Hematopoietic multipotent progenitor cell treated with erythropoietin and hydrocortisone succinate and interleukin-3 and kit ligand, for 8 days (in vitro differentiated cells): ENCODE results near the gene DHX8.
A peak's percentile ranks its signal among the peaks of the same experiment; 100 is the strongest.

Source experiments
- DNase-seq: peaks from one replicate; pipeline ENCODE4 v3.0.0-alpha.2; 2015

Gene DHX8

DNA sequence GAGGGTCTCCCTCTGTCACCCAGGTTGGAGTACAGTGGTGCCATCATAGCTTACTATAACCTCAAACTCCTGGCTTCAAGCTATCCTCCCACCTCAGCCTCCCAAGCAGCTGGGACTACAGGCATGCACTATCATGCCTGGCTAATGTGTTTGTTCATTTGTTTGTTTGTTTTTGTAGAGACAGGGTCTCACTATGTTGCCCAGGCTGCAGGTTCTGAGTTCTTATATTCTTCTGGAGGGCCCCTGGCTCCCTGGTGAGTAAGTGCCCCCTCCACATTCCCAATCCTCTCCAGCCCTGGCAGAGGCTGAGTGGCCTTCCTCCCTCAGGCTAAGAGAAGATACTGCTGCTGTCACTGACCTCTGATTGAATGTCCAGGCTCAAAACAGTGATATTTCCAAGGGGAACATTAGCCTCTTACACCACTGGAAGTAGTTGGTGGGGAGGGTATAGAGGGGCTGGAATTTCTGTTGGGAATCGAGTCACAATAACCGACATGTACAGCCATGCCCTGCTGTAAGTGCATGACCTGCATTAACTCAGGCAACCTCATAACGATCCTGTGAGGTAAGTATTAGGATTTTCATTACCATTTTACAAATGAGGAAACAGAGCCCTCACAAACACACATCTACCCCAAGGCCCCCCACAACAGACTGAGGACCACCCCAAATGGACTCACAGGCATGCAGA lies 65.1 kb downstream of the DHX8 start:
- no peak for DNase-seq

DNA sequence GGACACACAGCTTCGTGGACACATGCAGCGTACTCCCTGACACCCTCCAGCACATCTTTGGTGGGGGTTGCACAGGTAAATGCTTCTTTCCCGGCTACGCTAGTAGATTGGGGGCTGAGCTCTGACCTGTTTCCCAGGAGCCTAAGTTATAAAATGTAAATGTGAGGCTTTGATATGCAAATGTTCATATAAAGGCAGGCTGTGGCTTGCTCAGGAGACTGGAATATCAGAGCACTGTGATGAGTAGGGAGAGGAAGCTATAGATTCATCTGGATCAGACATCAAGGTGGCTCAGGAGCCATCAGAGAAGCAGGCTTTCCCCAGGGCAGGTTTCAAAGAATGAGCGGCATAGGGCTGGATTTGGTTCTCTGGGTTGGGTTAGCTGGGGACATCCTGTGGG lies 65.7 kb downstream of the DHX8 start:
- DNase-seq = no peak

DNA sequence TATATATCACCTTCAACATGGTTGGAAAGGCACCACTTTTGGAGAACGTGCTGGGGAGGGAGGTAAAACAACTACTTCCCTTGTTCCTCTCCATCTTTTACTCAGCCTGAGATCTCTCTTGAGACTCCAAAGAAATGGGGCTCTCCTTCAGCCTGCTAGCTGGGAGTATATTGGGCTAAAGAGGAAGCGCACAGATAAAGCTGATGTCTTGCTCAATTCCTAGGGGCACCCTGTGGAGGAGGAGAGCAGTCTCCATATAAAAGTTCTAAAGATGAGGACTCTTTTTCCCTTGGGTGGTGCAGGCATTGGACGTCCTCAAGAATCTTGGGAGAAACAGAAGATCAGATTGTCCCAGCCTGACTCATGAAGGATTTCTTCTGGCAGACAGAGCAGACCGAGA lies 67.0 kb downstream of the DHX8 start:
- DNase-seq = no peak

DNA sequence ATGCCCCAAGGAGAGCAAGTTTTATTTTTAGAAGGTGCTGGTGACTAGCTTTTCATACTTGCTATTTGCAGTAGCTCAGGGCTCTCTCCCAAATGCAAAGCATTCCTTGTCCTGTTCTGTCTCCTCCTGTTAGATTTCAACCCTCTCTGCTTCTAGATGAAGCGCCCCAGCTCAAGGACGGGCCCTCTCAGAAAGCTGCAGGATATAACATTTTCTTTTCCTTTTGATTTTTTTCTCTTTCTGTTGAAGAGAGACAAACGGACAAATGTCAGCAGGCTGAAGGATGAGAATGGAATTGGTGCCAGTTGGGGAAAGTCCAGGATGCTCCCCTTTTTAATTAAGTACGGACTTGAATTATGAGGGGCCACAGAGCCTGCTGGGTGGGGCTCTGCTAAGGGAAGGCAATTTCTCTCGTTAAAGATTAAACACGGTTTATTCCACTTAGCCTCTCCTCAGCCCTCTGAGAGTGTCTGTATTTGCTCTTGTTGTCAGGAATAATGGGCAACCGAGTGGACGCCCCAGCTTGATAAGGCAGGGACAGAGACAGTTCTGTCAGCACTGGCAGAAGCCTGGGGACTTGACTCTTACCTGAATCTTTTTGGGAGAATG lies 68.6 kb downstream of the DHX8 start:
- no peak for DNase-seq

DNA sequence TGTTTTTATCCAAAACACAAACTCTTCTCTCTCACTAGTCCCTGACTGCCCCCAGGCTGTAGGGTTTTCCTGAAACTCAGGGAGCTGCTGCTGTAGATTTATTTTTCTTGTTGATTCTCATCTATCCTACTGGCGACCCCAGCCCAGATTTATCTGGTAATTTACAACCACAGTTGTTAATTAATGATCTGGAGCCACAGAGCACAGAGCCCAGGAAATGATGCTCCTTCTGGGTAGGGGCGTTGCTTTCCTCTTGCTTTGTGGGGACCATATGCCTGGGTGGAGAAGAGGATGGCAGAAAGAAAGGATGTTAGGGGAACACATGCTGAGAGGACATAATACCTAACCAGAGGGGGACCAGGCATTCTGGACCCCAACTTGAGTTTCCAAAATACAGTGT lies 69.8 kb downstream of the DHX8 start:
- no peak for DNase-seq

DNA sequence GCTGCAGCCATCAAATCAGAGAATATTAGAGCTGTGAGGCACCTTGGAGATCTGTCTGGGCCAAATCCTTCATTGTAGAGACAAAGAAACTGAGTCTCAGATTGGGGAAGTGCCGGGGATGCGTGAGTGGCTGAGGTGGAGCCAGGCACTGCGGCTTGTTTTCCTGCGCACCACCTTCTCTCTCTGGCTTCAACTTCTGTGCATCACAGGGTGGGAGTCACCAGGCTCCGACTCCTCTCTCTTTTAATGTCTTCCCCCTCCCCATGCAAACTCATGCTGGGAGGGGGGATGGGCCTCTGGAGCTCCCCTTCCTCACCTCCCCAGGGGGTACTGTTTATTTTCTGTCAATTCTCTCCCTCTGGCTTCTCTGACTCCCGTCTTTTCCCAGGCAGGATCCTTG lies 71.1 kb downstream of the DHX8 start:
- DNase-seq = no peak

DNA sequence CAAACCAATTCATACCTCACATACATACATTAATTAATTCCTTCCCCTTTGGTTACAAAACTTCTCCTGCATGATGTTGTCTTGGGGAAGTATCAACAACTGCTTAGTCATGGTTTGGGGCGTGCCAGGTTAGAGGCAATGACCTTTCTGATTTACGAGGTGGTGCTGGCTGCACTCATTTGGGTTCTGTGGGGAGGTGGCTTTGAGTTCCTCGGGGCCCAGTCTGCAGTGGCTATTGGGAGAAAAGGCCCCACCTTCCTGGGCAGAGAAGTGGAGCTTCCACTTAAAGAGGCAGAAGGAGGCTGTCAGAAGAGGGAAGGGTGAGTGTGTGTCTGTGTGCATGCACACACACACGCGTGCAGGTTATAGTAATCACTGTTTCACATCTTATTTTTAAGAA lies 72.5 kb downstream of the DHX8 start:
- peak; percentile 52 for DNase-seq

DNA sequence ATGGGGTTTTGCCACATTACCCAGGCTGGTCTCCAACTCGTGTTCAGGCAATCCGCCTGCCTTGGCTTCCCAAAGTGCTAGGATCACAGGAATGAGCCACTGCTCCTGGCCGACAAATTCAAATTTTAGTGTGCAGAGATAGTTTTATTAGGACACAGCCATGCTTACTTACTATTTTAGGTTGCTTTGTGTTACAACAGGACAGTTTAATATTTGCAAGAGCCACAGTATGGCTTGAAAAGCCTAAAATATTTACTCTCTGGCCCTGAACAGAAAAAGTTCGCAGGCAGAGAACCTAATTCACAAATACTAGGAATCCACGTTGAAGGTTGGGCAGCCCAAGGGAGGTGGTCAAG lies 75.0 kb downstream of the DHX8 start:
- DNase-seq = no peak

DNA sequence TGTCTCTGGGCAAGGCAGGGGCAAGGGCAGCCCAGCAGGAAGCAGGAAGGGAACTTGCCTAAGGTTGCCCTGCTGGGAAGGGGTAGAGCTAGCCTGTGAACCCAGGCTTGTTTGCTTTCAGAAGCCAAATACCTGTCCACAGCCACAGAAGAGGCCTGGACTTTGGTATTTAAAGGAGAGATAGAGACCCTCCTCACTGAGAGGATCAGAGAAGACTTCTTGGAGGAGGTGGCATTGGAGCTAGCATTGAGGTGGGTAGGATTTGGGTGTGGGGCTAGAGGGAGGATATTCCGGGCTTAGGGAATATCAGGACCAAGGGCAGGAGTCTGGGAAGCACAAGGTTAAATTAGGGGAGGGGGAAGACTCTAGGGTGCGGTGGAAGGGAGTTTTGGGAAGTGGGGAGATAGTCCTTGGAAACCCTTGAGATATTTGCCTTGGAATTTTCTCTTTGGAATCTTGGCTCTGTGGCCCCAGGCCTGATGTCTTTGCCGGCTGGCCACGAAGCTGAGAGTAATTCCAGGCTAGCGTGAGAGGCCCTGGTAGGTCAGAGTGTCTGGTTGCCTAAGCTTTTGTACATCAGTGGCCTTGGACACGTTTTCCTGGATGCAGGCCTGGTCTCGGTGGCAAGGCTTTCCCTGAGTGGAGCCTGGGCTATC lies 75.5 kb downstream of the DHX8 start:
- DNase-seq = no peak

DNA sequence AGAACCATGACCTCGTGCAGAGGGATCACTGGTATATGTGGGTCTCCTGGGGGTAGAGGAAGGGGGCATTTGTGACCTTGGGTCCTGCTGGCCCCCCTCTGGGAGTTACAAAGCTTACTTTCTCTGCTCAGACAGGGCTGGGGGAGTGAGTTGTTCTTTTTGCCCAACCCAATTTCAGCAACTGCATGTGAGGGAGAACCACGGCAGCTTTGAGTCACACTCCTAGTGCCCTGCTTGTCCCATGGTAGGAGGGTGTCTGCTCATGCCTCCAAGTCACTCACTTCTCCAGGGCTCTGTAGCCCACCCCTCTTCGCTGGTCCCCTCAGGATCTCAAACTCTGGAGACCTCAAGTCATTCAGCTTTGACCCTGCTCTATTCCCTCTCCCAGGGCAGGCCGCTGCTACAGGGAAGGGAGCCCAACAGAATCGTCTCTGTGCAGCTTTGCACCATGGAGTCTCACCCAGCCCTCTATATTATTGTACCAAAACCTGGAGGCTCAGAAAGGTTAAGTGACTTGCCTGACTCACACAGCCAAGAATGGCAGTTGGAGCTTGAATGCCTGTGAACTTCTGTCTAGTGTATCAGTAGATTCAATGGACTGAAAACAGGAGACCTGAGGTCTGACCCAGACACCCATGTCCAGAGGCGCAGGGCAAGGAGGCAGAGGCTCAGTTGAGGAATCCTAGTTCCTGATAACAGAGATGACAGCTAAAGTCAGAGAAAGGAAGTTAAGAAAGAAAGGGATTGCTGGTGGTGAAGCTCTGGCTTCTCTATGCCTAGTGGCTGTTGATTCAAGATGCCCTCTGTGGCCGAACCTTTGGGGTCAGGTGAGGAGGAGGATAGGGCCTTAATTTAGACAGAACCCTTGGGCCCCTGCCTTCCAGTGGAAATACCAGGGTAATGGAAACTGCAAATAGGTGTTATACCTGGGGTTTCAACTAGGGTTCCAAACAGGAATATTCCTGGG lies 77.0 kb downstream of the DHX8 start:
- DNase-seq = no peak

DNA sequence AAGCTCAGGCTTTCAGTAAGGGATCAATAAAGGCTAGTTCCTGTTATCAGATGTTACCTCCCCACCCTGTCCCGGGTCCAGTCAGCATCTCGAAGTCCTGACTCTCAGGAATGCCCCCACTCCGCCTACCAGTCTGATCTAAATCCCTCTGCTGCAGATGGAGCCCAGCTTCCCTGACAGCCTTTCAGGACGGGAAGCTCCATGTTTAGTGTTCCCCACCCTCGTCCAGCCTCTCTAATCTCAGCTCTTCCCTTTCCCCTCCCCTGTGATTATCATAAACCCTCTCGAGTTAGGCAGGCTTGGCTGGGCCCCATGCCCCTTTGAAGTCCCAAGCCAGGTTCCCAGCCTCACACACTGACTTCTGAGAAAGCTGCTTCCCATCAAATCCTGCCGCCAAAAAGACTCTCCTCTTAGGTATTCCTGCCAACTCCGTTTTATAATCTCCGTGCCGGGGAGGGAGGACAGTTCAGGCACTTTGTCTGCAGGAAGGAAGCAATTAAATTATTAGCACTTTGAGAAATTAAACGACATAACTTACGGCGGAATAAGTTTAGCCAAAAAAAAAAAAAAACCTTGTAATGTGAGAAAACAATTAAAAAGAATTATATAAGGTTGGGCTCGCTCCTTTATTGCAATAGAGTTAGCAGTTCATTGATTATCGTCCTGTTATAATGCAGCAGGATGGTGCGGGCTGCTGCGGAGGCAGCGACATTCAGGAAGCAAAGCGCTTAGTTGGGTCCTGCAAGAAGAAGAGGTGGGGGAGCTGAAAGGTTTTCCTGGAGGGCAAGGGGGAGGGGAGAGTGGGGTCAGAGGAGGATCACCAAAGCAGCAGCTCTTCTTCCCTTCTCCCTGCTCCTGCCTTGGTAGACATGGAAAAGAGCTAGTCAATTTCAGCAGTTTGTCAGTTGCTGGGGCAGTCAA lies 79.2 kb downstream of the DHX8 start:
- DNase-seq = no peak

DNA sequence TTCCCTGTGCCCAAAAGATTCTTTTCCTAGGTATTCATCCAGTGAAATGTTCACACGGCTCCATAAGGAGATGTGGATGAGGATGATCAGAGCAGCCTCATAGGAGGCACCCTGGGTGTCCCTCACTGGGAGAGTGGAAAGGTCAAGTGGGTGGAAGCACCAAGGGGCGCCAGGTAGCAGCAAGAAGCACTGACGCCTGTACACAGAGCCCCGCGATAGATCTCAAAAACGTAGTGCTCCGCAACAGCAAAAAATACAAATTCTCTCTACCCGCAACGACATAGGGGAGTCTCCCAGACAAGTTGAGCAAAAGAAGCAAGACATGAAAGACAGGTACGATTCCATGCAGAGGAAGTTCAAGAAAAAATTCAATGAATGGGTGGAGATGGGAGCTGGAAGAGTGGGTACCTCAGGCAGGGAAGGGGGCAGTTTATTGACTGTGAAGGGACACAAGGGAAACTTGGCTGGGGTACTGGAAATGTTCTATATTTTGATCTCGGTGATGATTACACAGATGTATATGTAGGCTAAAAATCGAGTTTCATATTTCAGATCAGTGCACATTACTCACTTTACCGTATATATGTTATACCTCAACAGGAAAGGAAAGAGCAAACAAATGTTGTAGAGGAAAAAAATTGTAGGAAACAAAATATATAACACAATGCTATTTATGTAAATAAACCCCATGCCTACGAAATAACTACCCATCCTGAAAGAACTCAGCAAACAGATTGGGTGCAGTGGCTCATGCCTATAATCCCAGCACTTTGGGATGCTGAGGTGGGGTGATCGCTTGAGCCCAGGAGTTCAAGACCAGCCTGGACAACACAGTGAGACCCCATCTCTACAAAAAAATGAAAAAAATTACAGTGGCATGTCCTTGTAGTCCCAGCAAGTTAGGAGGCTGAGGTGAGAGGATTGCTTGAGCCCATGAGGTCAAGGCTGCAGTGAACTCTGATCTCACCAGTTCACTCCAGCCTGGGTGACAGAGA lies 80.1 kb downstream of the DHX8 start:
- no peak for DNase-seq

DNA sequence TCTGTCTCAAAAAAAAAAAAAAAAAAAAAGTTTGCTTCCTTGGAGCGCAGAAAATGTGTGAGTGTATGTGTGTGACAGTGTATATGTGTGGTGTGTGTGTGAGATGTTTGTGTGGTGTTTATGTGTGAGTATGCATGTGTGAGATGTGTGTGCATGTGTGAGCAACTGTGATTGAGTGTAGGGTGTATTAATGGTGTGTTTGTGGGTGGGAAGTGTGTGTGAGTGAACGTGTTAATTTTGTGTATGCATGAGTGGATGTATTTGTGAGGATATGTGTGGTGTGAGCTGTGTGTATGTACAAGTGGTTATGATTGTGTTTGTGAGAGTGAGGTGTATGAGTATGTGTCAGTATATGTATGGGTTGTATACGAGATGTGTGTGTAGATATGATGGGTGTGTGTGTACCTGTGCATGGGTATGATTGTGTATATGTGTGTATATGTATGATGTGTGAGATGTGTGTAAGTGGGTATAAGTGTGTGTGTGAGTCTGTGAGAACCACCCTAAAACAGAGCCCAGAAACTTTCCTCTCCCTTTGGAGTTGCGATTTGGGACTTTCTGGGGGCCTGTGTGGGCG lies 84.8 kb downstream of the DHX8 start:
- no peak for DNase-seq

DNA sequence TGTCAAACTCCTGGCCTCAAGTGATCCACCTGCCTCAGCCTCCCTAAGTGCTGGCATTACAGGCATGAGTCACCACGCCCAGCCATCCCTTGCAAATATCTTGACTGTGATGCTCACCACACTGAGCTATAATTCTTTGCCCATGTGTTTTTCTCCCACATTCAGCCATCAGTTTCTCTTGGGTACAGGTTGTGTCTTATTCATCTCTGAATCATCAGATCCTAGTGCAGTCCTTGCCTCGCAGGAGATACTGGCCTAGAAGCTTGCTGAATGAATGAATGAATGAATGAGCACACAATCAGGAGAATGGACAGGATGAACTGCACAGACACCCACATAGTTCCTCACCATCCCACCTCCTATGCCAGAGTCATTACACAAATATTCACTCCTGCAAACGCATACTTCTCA lies 86.7 kb downstream of the DHX8 start:
- no peak for DNase-seq

DNA sequence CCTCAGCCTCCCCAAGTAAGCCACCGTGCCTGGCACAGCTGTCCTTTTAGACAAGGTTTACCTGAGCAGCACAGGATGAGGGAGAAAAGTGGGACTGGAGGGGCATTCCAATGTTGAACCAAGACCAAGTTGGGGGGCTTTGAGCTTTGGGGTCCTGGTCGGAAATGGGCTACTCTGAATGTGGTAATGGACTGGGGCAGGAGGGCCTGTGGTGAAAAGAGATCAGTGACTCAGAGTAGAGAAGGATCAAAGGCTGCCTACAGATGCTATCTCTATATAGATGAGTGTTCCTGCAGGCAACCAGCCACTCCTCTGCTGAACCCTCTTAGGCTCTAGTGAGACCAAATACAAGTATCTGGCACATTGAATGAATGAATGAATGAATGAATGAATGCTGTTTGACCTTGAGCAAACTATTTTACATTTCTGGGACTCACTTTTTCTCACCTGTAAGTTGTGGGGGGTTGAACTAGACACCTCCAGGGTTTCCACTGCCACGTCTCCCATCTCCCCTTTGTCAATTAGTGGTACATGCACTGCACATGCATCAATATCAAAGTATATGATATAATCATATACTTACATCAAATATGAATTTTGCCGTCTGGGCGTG lies 88.7 kb downstream of the DHX8 start:
- DNase-seq = no peak

DNA sequence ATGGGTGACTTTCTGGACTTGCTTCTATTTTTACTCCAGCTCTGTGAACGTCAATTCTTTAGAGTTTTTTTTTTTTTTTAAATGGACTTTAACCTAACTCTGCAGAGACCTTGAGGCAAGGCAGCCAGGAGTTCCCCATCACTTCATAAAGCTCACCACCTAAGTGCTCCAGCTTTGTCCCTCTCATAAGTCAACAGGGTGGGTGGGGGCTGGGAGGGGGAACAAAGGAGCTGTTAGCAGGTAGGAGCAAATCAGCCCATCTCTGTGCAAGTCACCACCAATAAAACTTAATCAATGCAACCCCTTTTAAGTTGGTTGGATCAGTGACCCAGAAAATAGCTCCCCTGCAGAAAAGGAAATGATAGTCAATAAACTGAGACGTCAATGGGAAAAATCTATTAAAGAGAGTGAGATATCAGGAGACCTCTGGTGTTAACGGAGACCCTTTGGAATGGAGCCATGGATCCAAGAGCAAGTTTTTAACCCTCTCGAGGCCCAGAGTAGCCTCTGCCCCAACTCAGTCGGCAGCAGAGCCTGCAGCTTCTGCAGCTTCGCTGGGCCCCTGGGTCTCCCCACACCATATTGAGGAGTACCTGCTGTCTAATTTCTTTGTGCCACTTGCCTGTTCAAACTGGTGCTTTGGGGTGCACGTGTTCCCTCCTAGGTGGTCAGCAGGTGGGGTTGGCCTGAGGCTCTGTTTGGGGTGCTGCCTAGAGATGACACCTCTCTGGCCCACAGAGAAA lies 90.0 kb downstream of the DHX8 start:
- no peak for DNase-seq

DNA sequence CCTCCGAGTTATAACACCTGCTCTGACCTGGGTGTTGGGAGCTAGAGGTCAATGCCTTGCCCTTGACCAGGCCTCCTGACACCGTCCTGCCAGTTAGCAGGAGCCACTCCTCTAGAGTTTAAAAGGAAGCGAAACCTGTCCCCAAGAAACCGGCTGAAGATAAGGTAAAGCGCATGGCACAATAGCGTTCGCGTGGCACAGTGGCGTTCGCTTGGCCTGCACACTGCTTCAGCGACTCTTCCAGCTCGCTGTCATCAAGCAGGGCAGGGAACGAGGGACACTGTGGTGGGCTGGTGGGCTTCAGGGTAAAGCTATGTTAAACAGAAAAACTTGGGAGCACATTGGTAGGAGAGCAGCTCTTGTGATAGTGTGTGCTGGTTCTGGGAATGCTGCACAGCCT lies 90.6 kb downstream of the DHX8 start:
- DNase-seq = no peak

DNA sequence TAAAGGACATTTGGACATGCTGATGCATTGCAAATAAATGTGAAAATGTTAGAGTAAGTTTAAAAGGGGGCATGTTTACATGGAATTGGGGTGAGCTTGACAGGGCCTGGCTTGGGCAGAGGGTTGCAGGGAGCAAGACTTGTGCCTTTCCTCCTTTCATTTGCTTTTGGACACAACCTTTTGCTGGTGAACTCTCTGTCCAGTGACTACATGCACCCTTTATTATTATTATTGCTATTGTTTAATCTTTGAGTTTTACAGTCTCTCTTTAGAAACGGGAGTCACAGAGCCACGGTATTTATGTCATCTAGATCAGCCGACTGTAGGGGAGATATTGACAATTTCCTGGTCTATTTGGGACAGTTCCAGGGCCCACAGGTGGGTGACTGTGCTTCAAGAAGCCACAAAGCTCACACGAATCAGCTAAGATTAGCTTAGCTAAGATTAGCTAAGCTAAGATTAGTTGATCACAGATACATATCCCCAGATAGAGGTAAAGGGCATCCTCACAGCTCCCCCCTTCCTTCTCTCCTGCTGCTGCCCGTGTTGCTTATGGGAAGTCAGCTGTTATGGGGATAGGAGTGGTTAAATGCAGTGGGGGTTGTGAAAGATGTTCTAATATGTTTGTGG lies 91.2 kb downstream of the DHX8 start:
- no peak for DNase-seq
